ENCODE measurements around the gene L2HGDH. TPM values are rescaled to one million over a fixed set of nuclear protein-coding genes. Genes with fewer than 3 reads are reported as not detected.
A peak's percentile ranks its signal among the peaks of the same experiment; 100 is the strongest.

L2HGDH gene
- total and polyA plus RNA-seq, 9 of the 15 experiments (the other 6 are each of a cell fraction or from before 2014, with no cell fraction given): 1.7 to 16.1 (median 10.5) TPM

DNA sequence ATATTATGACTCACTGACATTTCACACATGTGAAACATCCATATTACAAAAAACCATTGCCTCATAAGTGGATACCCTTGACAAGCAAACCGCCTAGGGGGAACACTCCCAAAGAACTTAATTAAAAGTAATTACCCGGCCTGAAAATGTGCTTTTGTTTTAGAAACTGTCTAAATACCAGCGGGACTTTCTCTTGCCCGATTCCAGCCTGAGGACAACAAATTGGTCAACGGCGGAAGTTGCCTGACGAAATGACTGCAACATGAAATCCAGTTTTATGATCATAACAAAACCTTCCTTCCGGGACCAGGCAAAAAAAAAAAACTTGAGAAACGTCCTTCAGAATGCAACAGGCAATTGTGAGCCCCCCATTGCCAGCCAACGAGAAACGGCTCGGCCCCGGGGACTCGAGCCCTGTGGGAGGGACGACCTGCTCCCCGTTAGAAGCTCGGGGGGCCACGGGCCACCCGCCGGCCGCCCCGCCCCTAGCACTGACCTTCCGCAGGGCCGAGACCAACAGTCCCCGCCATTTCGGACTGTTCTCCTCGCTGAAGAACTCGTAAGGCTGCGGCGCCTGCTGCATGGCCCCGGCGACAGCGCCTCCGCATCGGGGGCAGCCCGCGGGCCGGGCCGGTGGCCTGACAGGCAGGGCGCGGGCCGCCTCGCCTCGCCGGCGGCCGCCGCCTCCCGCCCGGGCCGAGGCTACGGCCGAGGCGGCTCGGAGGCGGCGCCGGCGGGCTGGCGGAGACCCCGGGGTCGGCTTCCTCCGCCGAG is 81.1 kb downstream of the L2HGDH start (continued):
- TF ChIP-seq, protein P1, sequence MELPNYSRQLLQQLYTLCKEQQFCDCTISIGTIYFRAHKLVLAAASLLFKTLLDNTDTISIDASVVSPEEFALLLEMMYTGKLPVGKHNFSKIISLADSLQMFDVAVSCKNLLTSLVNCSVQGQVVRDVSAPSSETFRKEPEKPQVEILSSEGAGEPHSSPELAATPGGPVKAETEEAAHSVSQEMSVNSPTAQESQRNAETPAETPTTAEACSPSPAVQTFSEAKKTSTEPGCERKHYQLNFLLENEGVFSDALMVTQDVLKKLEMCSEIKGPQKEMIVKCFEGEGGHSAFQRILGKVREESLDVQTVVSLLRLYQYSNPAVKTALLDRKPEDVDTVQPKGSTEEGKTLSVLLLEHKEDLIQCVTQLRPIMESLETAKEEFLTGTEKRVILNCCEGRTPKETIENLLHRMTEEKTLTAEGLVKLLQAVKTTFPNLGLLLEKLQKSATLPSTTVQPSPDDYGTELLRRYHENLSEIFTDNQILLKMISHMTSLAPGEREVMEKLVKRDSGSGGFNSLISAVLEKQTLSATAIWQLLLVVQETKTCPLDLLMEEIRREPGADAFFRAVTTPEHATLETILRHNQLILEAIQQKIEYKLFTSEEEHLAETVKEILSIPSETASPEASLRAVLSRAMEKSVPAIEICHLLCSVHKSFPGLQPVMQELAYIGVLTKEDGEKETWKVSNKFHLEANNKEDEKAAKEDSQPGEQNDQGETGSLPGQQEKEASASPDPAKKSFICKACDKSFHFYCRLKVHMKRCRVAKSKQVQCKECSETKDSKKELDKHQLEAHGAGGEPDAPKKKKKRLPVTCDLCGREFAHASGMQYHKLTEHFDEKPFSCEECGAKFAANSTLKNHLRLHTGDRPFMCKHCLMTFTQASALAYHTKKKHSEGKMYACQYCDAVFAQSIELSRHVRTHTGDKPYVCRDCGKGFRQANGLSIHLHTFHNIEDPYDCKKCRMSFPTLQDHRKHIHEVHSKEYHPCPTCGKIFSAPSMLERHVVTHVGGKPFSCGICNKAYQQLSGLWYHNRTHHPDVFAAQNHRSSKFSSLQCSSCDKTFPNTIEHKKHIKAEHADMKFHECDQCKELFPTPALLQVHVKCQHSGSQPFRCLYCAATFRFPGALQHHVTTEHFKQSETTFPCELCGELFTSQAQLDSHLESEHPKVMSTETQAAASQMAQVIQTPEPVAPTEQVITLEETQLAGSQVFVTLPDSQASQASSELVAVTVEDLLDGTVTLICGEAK (IDR thresholded peaks at IDR 0.05): 0 out of 2 replicates have a peak, but pooled peaks have one; percentile 35
- TF ChIP-seq, protein P1 (CRISPR knock-in tag; IDR thresholded peaks at IDR 0.05): no peak
- TF ChIP-seq, protein P2, sequence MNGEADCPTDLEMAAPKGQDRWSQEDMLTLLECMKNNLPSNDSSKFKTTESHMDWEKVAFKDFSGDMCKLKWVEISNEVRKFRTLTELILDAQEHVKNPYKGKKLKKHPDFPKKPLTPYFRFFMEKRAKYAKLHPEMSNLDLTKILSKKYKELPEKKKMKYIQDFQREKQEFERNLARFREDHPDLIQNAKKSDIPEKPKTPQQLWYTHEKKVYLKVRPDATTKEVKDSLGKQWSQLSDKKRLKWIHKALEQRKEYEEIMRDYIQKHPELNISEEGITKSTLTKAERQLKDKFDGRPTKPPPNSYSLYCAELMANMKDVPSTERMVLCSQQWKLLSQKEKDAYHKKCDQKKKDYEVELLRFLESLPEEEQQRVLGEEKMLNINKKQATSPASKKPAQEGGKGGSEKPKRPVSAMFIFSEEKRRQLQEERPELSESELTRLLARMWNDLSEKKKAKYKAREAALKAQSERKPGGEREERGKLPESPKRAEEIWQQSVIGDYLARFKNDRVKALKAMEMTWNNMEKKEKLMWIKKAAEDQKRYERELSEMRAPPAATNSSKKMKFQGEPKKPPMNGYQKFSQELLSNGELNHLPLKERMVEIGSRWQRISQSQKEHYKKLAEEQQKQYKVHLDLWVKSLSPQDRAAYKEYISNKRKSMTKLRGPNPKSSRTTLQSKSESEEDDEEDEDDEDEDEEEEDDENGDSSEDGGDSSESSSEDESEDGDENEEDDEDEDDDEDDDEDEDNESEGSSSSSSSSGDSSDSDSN (IDR thresholded peaks at IDR 0.05; ENCODE audit: borderline replicate concordance in 1 of 2, low read depth in 2 of 2, low read length in 2 of 2): peak; percentile 6 to 29; a peak in 2 of 4 replicates
- no peak for TF ChIP-seq MYBL2 (IDR thresholded peaks at IDR 0.05; ENCODE audit: low read depth)
- TF ChIP-seq MYBL2 (CRISPR knock-in tag; IDR thresholded peaks at IDR 0.05; ENCODE audit: borderline replicate concordance): no peak
- no peak for TF ChIP-seq GTF2A2 (tag; IDR thresholded peaks at IDR 0.05)
- 0 out of 2 replicates have a peak, but pooled peaks have one; percentile 51 for TF ChIP-seq ETV5 (CRISPR knock-in tag; IDR thresholded peaks at IDR 0.05; ENCODE audit: low read depth)
- TF ChIP-seq FOXJ3 (CRISPR knock-in tag; IDR thresholded peaks at IDR 0.05): no peak
- TF ChIP-seq SMC3 (conservative IDR thresholded peaks at IDR 0.05; ENCODE audit: insufficient read depth, low read depth, low read length): no peak
- no peak for TF ChIP-seq SIN3A (IDR thresholded peaks at IDR 0.05; ENCODE audit: borderline replicate concordance in 2 of 2, control insufficient read depth in 1 of 2, low read depth in 2 of 2, low read length in 2 of 2)
- no peak for TF ChIP-seq KLF13 (tag; IDR thresholded peaks at IDR 0.05; ENCODE audit: borderline replicate concordance, low read depth)
- TF ChIP-seq ETS2 (tag; IDR thresholded peaks at IDR 0.05; ENCODE audit: borderline replicate concordance, poor library complexity, severe bottlenecking): no peak
- no peak for TF ChIP-seq ZNF324 (CRISPR knock-in tag; IDR thresholded peaks at IDR 0.05)
- TF ChIP-seq CBX1 (IDR thresholded peaks at IDR 0.05; ENCODE audit: low read depth): no peak
- TF ChIP-seq NBN (IDR thresholded peaks at IDR 0.05; ENCODE audit: low read depth): no peak
